NCI-H128 (cell line): ENCODE results near the gene TMCC2.
A peak's percentile ranks its signal among the peaks of the same experiment; 100 is the strongest.
"Not testable (repeated sequence)": the region's sequence is repeated elsewhere in the genome, so short reads cannot be mapped to it uniquely, and the experiment has no call there.

Experiments used
- DNase-seq: peaks from one replicate; lab custom pipeline; 2025; ENCODE audit not compliant: unreplicated experiment; lab: John Stamatoyannopoulos, UW

TMCC2 gene

GRCh38 chr1:205211839-205212536 lies 15.8 kb upstream of the TMCC2 start:
- no peak for DNase-seq

GRCh38 chr1:205214756-205215155 lies 13.0 kb upstream of the TMCC2 start:
- no peak for DNase-seq

- DNase-seq, result no peak
These were observed 11.2 kb upstream of the TMCC2 start for GRCh38 chr1:205216588-205216987.

GRCh38 chr1:205217418-205217817 lies 10.3 kb upstream of the TMCC2 start:
- DNase-seq, result no peak

GRCh38 chr1:205220421-205220820 lies 7.3 kb upstream of the TMCC2 start:
- DNase-seq, result no peak

- DNase-seq, result no peak
These were observed 3.0 kb upstream of the TMCC2 start for GRCh38 chr1:205224736-205225135.

- DNase-seq, result no peak
These were observed 1.6 kb upstream of the TMCC2 start for GRCh38 chr1:205225901-205226765.

GRCh38 chr1:205226868-205227583 lies 720 bp upstream of the TMCC2 start:
- no peak for DNase-seq

GRCh38 chr1:205228093-205228521 lies 361 bp downstream of the TMCC2 start:
- no peak for DNase-seq

- DNase-seq, result peak; percentile 65
These were observed 1.7 kb downstream of the TMCC2 start for GRCh38 chr1:205229399-205229871.

GRCh38 chr1:205229916-205230700 lies 2.4 kb downstream of the TMCC2 start:
- no peak for DNase-seq

- DNase-seq, result no peak
These were observed 3.2 kb downstream of the TMCC2 start for GRCh38 chr1:205230982-205231381.

GRCh38 chr1:205232127-205232820 lies 4.5 kb downstream of the TMCC2 start:
- DNase-seq, result no peak

- DNase-seq, result no peak
These were observed 5.2 kb downstream of the TMCC2 start for GRCh38 chr1:205232945-205233397.

GRCh38 chr1:205233986-205234385 lies 6.2 kb downstream of the TMCC2 start:
- DNase-seq, result not testable (repeated sequence)

GRCh38 chr1:205235951-205236350 lies 8.2 kb downstream of the TMCC2 start:
- DNase-seq, result no peak

- no peak for DNase-seq
These were observed 8.8 kb downstream of the TMCC2 start for GRCh38 chr1:205236526-205236925.

- no peak for DNase-seq
These were observed 9.3 kb downstream of the TMCC2 start for GRCh38 chr1:205236951-205237475.

GRCh38 chr1:205237526-205238484 lies 10.1 kb downstream of the TMCC2 start:
- DNase-seq, result no peak
